HEK293 (cell line): ENCODE results near the gene DEDD.

Source experiments
- GLI4 ChIP-seq: fragments of 450-650 bp; formaldehyde crosslinking; IDR thresholded peaks from 2 replicates; pipeline ENCODE4 v1.5.1; 2016; ENCODE audit warnings: missing biosample characterization, missing genetic modification characterization
- GLIS2 ChIP-seq: fragments of 450-650 bp; formaldehyde crosslinking; IDR thresholded peaks from 2 replicates; pipeline ENCODE4 v1.5.1; 2016; ENCODE audit warnings: missing biosample characterization, missing genetic modification characterization
- KLF16 ChIP-seq: fragments of 450-650 bp; formaldehyde crosslinking; IDR thresholded peaks from 2 replicates; pipeline ENCODE4 v1.5.1; 2017; ENCODE audit warnings: missing biosample characterization, missing genetic modification characterization
- PRDM10 ChIP-seq: fragments of 450-650 bp; formaldehyde crosslinking; IDR thresholded peaks from 2 replicates; pipeline ENCODE4 v1.5.1; 2016; ENCODE audit warnings: missing biosample characterization, missing genetic modification characterization
- TSHZ1 ChIP-seq: fragments of 450-650 bp; formaldehyde crosslinking; IDR thresholded peaks from 2 replicates; pipeline ENCODE4 v1.5.1; 2016; ENCODE audit warnings: missing biosample characterization, missing genetic modification characterization, borderline replicate concordance
- ZBTB11 ChIP-seq: fragments of 450-650 bp; formaldehyde crosslinking; conservative IDR thresholded peaks from 2 replicates; pipeline ENCODE4 v1.5.1; 2016; ENCODE audit warnings: low read depth, missing biosample characterization, missing genetic modification characterization
- ZBTB7A ChIP-seq: fragments of 450-650 bp; formaldehyde crosslinking; IDR thresholded peaks from 2 replicates; pipeline ENCODE4 v1.5.1; 2016; ENCODE audit warnings: low read depth, missing biosample characterization, missing genetic modification characterization
- ZBTB8A ChIP-seq: fragments of 450-650 bp; formaldehyde crosslinking; IDR thresholded peaks from 2 replicates; pipeline ENCODE4 v1.5.1; 2016; ENCODE audit warnings: missing biosample characterization, missing genetic modification characterization
- ZFP37 ChIP-seq: fragments of 450-650 bp; formaldehyde crosslinking; IDR thresholded peaks from 2 replicates; pipeline ENCODE4 v1.5.1; 2016; ENCODE audit warnings: missing biosample characterization, missing genetic modification characterization
- ZNF132 ChIP-seq: fragments of 450-650 bp; formaldehyde crosslinking; IDR thresholded peaks from 2 replicates; pipeline ENCODE4 v1.5.1; 2017; ENCODE audit warnings: missing biosample characterization, missing genetic modification characterization, borderline replicate concordance
- ZNF138 ChIP-seq: fragments of 450-650 bp; formaldehyde crosslinking; IDR thresholded peaks from 2 replicates; pipeline ENCODE4 v1.5.1; 2016; ENCODE audit warnings: missing biosample characterization, missing genetic modification characterization, borderline replicate concordance
- ZNF19 ChIP-seq: fragments of 450-650 bp; formaldehyde crosslinking; IDR thresholded peaks from 2 replicates; pipeline ENCODE4; 2016; ENCODE audit warnings: missing biosample characterization, missing genetic modification characterization, low read depth
- ZNF248 ChIP-seq: fragments of 450-650 bp; formaldehyde crosslinking; IDR thresholded peaks from 2 replicates; pipeline ENCODE4 v1.5.1; 2017; ENCODE audit warnings: missing biosample characterization, missing genetic modification characterization
- ZNF473 ChIP-seq: fragments of 450-650 bp; formaldehyde crosslinking; IDR thresholded peaks from 2 replicates; pipeline ENCODE4 v1.5.1; 2017; ENCODE audit warnings: missing biosample characterization, missing genetic modification characterization
- ZNF514 ChIP-seq: fragments of 450-650 bp; formaldehyde crosslinking; IDR thresholded peaks from 2 replicates; pipeline ENCODE4 v1.5.1; 2016; ENCODE audit warnings: missing biosample characterization, missing genetic modification characterization
- ZNF518A ChIP-seq: fragments of 450-650 bp; formaldehyde crosslinking; conservative IDR thresholded peaks from 2 replicates; pipeline ENCODE4 v1.5.1; 2016; ENCODE audit warnings: low read depth, missing biosample characterization, missing genetic modification characterization
- ZNF560 ChIP-seq: fragments of 450-650 bp; formaldehyde crosslinking; IDR thresholded peaks from 2 replicates; pipeline ENCODE4 v1.5.1; 2017; ENCODE audit warnings: missing biosample characterization, missing genetic modification characterization, borderline replicate concordance
- ZNF600 ChIP-seq: fragments of 450-650 bp; formaldehyde crosslinking; IDR thresholded peaks from 2 replicates; pipeline ENCODE4 v1.5.1; 2016; ENCODE audit warnings: missing biosample characterization, missing genetic modification characterization
- ZNF639 ChIP-seq: fragments of 450-650 bp; formaldehyde crosslinking; IDR thresholded peaks from 2 replicates; pipeline ENCODE4 v1.5.1; 2016; ENCODE audit warnings: missing biosample characterization, missing genetic modification characterization
- ZNF76 ChIP-seq: fragments of 450-650 bp; formaldehyde crosslinking; IDR thresholded peaks from 2 replicates; pipeline ENCODE4; 2016; ENCODE audit warnings: low read depth, missing biosample characterization, missing genetic modification characterization, borderline replicate concordance
- ZNF843 ChIP-seq: fragments of 450-650 bp; formaldehyde crosslinking; IDR thresholded peaks from 2 replicates; pipeline ENCODE4 v1.5.1; 2016; ENCODE audit warnings: missing biosample characterization, missing genetic modification characterization

Gene DEDD

GRCh38 chr1:161117759-161118581 is 14.5 kb downstream of the DEDD start, which contains the start of the genes NIT1 and PFDN2 (continued):
- peak; percentile 26; the same call in 1 of the 2 replicates for TF ChIP-seq ZNF639 (tag by site-specific recombination)
- peak; percentile 66 for TF ChIP-seq GLIS2 (tag by site-specific recombination)
- TF ChIP-seq ZNF248 (tag by site-specific recombination), result no peak
- no peak; the same call in 1 of the 2 replicates for TF ChIP-seq GLI4 (tag by site-specific recombination)
- TF ChIP-seq ZNF76 (tag by site-specific recombination), result peak; percentile 83
- no peak for TF ChIP-seq ZNF473 (tag by site-specific recombination)
- TF ChIP-seq ZNF19 (tag by site-specific recombination), result no peak
- no peak for TF ChIP-seq ZNF560 (tag by site-specific recombination)
- peak; percentile 89 for TF ChIP-seq ZBTB11 (tag by site-specific recombination)
- 0 out of 2 replicates have a peak, but pooled peaks have one; percentile 73 for TF ChIP-seq ZBTB7A (tag by site-specific recombination)
- no peak; the same call in 1 of the 2 replicates for TF ChIP-seq ZBTB8A
- TF ChIP-seq ZNF518A (tag by site-specific recombination), result peak; percentile 43
- no peak for TF ChIP-seq ZNF132 (tag by site-specific recombination)
- peak; percentile 98 for TF ChIP-seq KLF16 (tag by site-specific recombination)
- TF ChIP-seq ZFP37 (tag by site-specific recombination), result peak; percentile 77; the same call in 1 of the 2 replicates
- peak; percentile 57 for TF ChIP-seq ZNF843 (tag by site-specific recombination)
- no peak for TF ChIP-seq ZNF514
- no peak for TF ChIP-seq TSHZ1 (tag by site-specific recombination)
- TF ChIP-seq PRDM10, result peak; percentile 92
- TF ChIP-seq ZNF600 (tag by site-specific recombination), result peak; percentile 97
- TF ChIP-seq ZNF138, result no peak
